ENCODE measurements around the gene ATAD3A. TPM values are rescaled to one million over a fixed set of nuclear protein-coding genes. Genes with fewer than 3 reads are reported as not detected.

The ATAD3A gene
- total RNA-seq, 1 donor from 2014 or later: 28.7 TPM

- peaks cover 6% of the 10 kb centered on the region for H3K27me3 ChIP-seq (ENCODE audit: control insufficient read depth, insufficient read depth, low read length)
- FAIRE-seq (no peak), DNase-seq (ENCODE audit: low read depth) (no peak)
- no peak overlapping the region for H3K4me3 ChIP-seq (ENCODE audit: low read depth, low read length)
- H3K36me3 ChIP-seq (ENCODE audit: control insufficient read depth, insufficient read depth, low read length): no peaks in the 10 kb centered on the region
- TF ChIP-seq CTCF (IDR thresholded peaks at IDR 0.05; ENCODE audit: insufficient read depth, low read length, severe bottlenecking): no peak
Measured at GRCh38 chr1:1578371-1578940, 66.5 kb downstream of the ATAD3A start.

- Histone ChIP-seq H3K36me3 (ENCODE audit: control insufficient read depth, insufficient read depth, low read length) (no peaks in the 10 kb centered on the region), H3K27me3 (ENCODE audit: control insufficient read depth, insufficient read depth, low read length) (peaks cover 6% of the 10 kb centered on the region), H3K4me3 (ENCODE audit: low read depth, low read length) (no peak overlapping the region)
- DNase-seq (ENCODE audit: low read depth) (no peak), FAIRE-seq (no peak)
- TF ChIP-seq CTCF (IDR thresholded peaks at IDR 0.05; ENCODE audit: insufficient read depth, low read length, severe bottlenecking): no peak
Measured at GRCh38 chr1:1582585-1583346, 70.8 kb downstream of the ATAD3A start.

DNA sequence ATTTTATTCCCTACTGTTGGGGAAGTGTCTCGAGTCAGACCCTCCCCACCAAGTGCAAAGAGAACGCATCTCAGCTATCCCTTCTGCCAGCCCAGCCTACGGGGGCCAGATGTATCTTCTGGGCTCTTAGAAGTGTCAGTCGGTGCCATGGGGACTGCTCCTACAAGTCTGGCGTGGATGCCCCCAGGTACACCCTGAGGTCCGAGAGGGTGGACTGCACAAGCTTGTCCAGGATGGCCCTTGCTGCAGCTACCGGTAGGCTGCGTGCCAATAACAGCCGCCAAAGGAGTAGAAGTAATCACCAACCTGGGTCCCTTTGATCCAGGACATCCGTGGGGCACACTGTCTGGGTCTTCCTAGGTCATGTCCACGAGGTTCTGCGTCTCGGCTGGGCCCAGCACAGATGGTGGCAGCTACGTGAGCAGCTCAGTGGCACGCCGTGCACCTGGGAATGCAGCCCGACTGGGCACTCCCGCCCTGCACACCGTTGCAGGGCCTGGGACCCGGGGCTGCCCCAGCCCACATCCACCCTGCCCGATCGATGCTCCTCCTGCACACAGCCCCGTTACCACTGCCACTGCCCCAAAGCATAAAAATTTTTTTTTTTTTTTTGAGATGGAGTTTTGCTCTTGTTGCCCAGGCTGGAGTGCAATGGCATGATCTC lies 71.5 kb downstream of the ATAD3A start:
- no peaks in the 10 kb centered on the region for H3K36me3 ChIP-seq (ENCODE audit: control insufficient read depth, insufficient read depth, low read length)
- FAIRE-seq: no peak
- H3K27me3 ChIP-seq (ENCODE audit: control insufficient read depth, insufficient read depth, low read length): peaks cover 6% of the 10 kb centered on the region
- DNase-seq (ENCODE audit: low read depth): no peak
- no peak overlapping the region for H3K4me3 ChIP-seq (ENCODE audit: low read depth, low read length)
- TF ChIP-seq CTCF (IDR thresholded peaks at IDR 0.05; ENCODE audit: insufficient read depth, low read length, severe bottlenecking): no peak

Other genes starting within 250 kb of the ATAD3A start
- 41.3 and 41.5 TPM in 2 replicates for gene UBE2J2, start 238.3 kb upstream of the ATAD3A start, total RNA-seq
- gene SCNN1D, start 231.7 kb upstream of the ATAD3A start, total RNA-seq: 0.26 and 0.51 TPM in 2 replicates
- 34.0 and 36.4 TPM in 2 replicates for gene ACAP3, start 204.2 kb upstream of the ATAD3A start, total RNA-seq
- 15.6 and 20.8 TPM in 2 replicates for gene PUSL1, start 203.6 kb upstream of the ATAD3A start, total RNA-seq
- gene INTS11, start 187.5 kb upstream of the ATAD3A start, total RNA-seq: 64.9 and 66.3 TPM in 2 replicates
- gene CPTP, start 187.4 kb upstream of the ATAD3A start, total RNA-seq: 10.8 and 20.2 TPM in 2 replicates
- gene TAS1R3, start 180.9 kb upstream of the ATAD3A start, total RNA-seq: 0.26 and 0.38 TPM in 2 replicates
- 208 and 233 TPM in 2 replicates for gene DVL1, start 162.7 kb upstream of the ATAD3A start, total RNA-seq
- gene MXRA8, start 153.6 kb upstream of the ATAD3A start, total RNA-seq: 0.51 and 5.0 TPM in 2 replicates
- 93.5 and 128 TPM in 2 replicates for gene AURKAIP1, start 137.0 kb upstream of the ATAD3A start, total RNA-seq
- 119 and 134 TPM in 2 replicates for gene CCNL2, start 112.8 kb upstream of the ATAD3A start, total RNA-seq
- 46.3 and 50.4 TPM in 2 replicates for gene MRPL20, start 104.9 kb upstream of the ATAD3A start, total RNA-seq
- gene ANKRD65, start 90.9 kb upstream of the ATAD3A start, total RNA-seq: 5.3 and 7.9 TPM in 2 replicates
- gene VWA1, start 76.5 kb upstream of the ATAD3A start, total RNA-seq: 5.0 and 7.9 TPM in 2 replicates
- 0.26 and 0.77 TPM in 2 replicates for gene ATAD3C, start 62.5 kb upstream of the ATAD3A start, total RNA-seq
- gene ATAD3B, start 40.4 kb upstream of the ATAD3A start, total RNA-seq: 19.2 and 24.7 TPM in 2 replicates
- 0.53 and 0.64 TPM in 2 replicates for gene TMEM240, start 28.5 kb downstream of the ATAD3A start, total RNA-seq
- 54.0 and 56.1 TPM in 2 replicates for gene SSU72, start 62.7 kb downstream of the ATAD3A start, total RNA-seq
- 0.26 TPM in 2 replicates for gene FNDC10, start 88.0 kb downstream of the ATAD3A start, total RNA-seq
- gene MIB2, start 103.3 kb downstream of the ATAD3A start, total RNA-seq: 78.2 and 82.2 TPM in 2 replicates
- 0.26 and 0.38 TPM in 2 replicates for gene MMP23B, start 120.0 kb downstream of the ATAD3A start, total RNA-seq
- gene CDK11B, start 146.8 kb downstream of the ATAD3A start, total RNA-seq: 5.0 and 7.6 TPM in 2 replicates
- gene SLC35E2B, start 180.6 kb downstream of the ATAD3A start, total RNA-seq: 14.0 and 17.0 TPM in 2 replicates
- gene CDK11A, start 212.2 kb downstream of the ATAD3A start, total RNA-seq: 4.2 and 10.6 TPM in 2 replicates